ENCODE results near the gene AOAH. TPM values are rescaled to one million over a fixed set of nuclear protein-coding genes. Genes with fewer than 3 reads are reported as not detected.

The AOAH gene
- total and polyA plus RNA-seq, 2 of the 4 experiments (the other 2 are of a cell fraction): not detected

DNA sequence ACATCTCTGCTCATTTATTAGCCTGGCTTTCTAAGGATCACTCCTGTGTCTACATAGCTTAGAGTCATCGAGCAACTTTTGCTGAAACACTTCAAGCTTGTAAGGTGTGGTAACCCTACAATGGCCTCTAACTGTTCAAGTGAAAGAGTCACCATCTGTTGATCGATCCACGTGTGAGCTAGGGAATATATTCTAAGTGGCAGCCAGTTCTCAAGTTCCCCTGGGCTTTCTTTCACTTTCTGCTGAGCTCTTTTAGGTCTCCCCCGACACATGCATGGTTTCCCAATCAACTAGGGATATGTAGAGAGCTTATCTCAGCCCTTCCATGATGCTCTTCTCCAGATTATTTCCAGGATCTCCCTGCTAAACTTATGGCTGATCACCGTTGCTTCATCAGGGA is 15.5 kb downstream of the AOAH start:
- no peak for TF ChIP-seq BHLHE40 (IDR thresholded peaks at IDR 0.05; ENCODE audit: low read depth, low read length)
- Histone ChIP-seq H4K20me1 (ENCODE audit: insufficient read depth, low read length) (no peaks in the 10 kb centered on the region), H4K91ac (ENCODE audit: insufficient read depth, low read depth, low read length) (no peak overlapping the region), H2AFZ (replicated peaks; ENCODE audit: low read length, poor library complexity) (no peak overlapping the region), H3K4me2 (ENCODE audit: low read depth, low read length) (no peak overlapping the region), H2BK5ac (ENCODE audit: low read depth, low read length, poor library complexity, severe bottlenecking) (no peak overlapping the region), H3K18ac (ENCODE audit: low read depth, low read length) (no peak overlapping the region), H3K9me1 (ENCODE audit: insufficient read depth, low read length) (no peaks in the 10 kb centered on the region), H3K4me3 (ENCODE audit: insufficient read depth, low read depth, low read length) (no peak overlapping the region), H3K9ac (ENCODE audit: low read depth, low read length) (no peak overlapping the region), H4K8ac (ENCODE audit: low read depth in 2 of 2, low read length in 2 of 2) (no peak overlapping the region), H3K56ac (ENCODE audit: extremely low read depth, insufficient read depth, low read length) (no peak overlapping the region), H3K9me3 (ENCODE audit: control insufficient read depth, insufficient read depth, low read length) (no peaks in the 10 kb centered on the region), H3K4me1 (ENCODE audit: control insufficient read depth, insufficient read depth, low read length) (no peaks in the 10 kb centered on the region), H2BK120ac (ENCODE audit: low read depth, low read length) (no peak overlapping the region), H3K36me3 (ENCODE audit: control insufficient read depth, insufficient read depth, low read length) (no peaks in the 10 kb centered on the region), H3K27ac (ENCODE audit: insufficient read depth, low read length) (no peak overlapping the region), H3K79me1 (ENCODE audit: low read depth in 1 of 2, low read length in 2 of 2) (no peaks in the 10 kb centered on the region), H3K23ac (ENCODE audit: low read depth, low read length) (no peak overlapping the region), H2AK5ac (ENCODE audit: low read depth, low read length) (no peak overlapping the region), H3K14ac (replicated peaks; ENCODE audit: low read depth, low read length) (no peak overlapping the region), H3K4ac (ENCODE audit: low read depth, low read length) (no peak overlapping the region), H3K27me3 (ENCODE audit: control insufficient read depth, insufficient read depth, low read length) (no peaks in the 10 kb centered on the region; the same call in 1 of the 2 replicates), H4K5ac (ENCODE audit: low read depth, low read length) (no peak overlapping the region), H2BK20ac (ENCODE audit: low read depth, low read length) (no peak overlapping the region), H2BK15ac (ENCODE audit: low read depth, low read length) (no peak overlapping the region), H2AK9ac (replicated peaks; ENCODE audit: low read depth, low read length, poor library complexity) (no peak overlapping the region)
- CTCF ChIA-PET: no interaction called here
- intact Hi-C loops (cut with micrococcal nuclease) (no loop called here), in situ Hi-C loops (cut with MboI; ENCODE audit: low sequenced_read_pairs) (no loop called here), dilution Hi-C loops (cut with HindIII; ENCODE audit: low sequenced_read_pairs, unreplicated experiment) (no loop called here)
- 50% methylated on average over 1 of the region's 5 CpGs; no CpG with 5 or more reads in 1 of the 2 experiments for WGBS, 2 experiments (ENCODE audit: extremely low coverage in 2 of 2, insufficient read length in 1 of 2)
- POLR2A ChIA-PET (ENCODE audit: unreplicated experiment): interaction anchor here (0.6 kb wide), 1 partner anchor 24 kb away, joined by 3 read pairs; no protein-coding TSS in a partner anchor
- no TSS peak for BruUV-seq (replicated peaks)
- DNase-seq (no peak), ATAC-seq (ENCODE audit: low read depth) (no peak)

Data from IMR-90 (cell line).